Measurements from ENCODE around the gene SLC25A2.
"Not testable (repeated sequence)": the region's sequence is repeated elsewhere in the genome, so short reads cannot be mapped to it uniquely, and the experiment has no call there.

SLC25A2 gene

GRCh38 chr5:141303756-141304155 lies at the start of gene SLC25A2:
Gene SLC25A2 (minus strand): TSS chr5:141304049. CDS start chr5:141303865, 184 bp downstream.
- no peak for DNase-seq (ENCODE audit: low read depth in 2 of 2)

GRCh38 chr5:141351591-141351990 lies 47.7 kb upstream of the SLC25A2 start:
- no peak for DNase-seq (ENCODE audit: low read depth in 2 of 2)

GRCh38 chr5:141349917-141350619 lies 46.2 kb upstream of the SLC25A2 start, which contains the start of gene PCDHGB1:
Gene PCDHGB1 (plus strand): TSS chr5:141350099. CDS start chr5:141350261, 162 bp downstream.
- DNase-seq (ENCODE audit: low read depth in 2 of 2): no peak

- not testable (repeated sequence) for DNase-seq (ENCODE audit: low read depth in 2 of 2)
Measured at GRCh38 chr5:141346017-141346416, 42.2 kb upstream of the SLC25A2 start.

GRCh38 chr5:141345327-141345726 lies 41.5 kb upstream of the SLC25A2 start:
- no peak for DNase-seq (ENCODE audit: low read depth in 2 of 2)

- DNase-seq (ENCODE audit: low read depth in 2 of 2): no peak
Measured at GRCh38 chr5:141343953-141344463, 40.2 kb upstream of the SLC25A2 start.

- DNase-seq (ENCODE audit: low read depth in 2 of 2): no peak
Measured at GRCh38 chr5:141343242-141343952, 39.5 kb upstream of the SLC25A2 start, which contains the start of gene PCDHGA3. Gene PCDHGA3 (plus strand): TSS chr5:141343829. CDS start chr5:141344034, 205 bp downstream.

GRCh38 chr5:141342773-141343172 lies 38.9 kb upstream of the SLC25A2 start:
- DNase-seq (ENCODE audit: low read depth in 2 of 2): no peak

GRCh38 chr5:141340781-141341354 lies 37.0 kb upstream of the SLC25A2 start:
- not testable (repeated sequence) for DNase-seq (ENCODE audit: low read depth in 2 of 2)

- no peak for DNase-seq (ENCODE audit: low read depth in 2 of 2)
Measured at GRCh38 chr5:141338538-141339306, 34.9 kb upstream of the SLC25A2 start, which contains the start of gene PCDHGA2. Gene PCDHGA2 (plus strand): TSS chr5:141338760.

- not testable (repeated sequence) for DNase-seq (ENCODE audit: low read depth in 2 of 2)
Measured at GRCh38 chr5:141332571-141332970, 28.7 kb upstream of the SLC25A2 start.

GRCh38 chr5:141330299-141331080 lies 26.6 kb upstream of the SLC25A2 start, which contains the start of gene PCDHGA1:
Gene PCDHGA1 (plus strand): TSS chr5:141330514.
- DNase-seq (ENCODE audit: low read depth in 2 of 2): no peak

- DNase-seq (ENCODE audit: low read depth in 2 of 2): no peak
Measured at GRCh38 chr5:141328231-141328630, 24.4 kb upstream of the SLC25A2 start.

- DNase-seq (ENCODE audit: low read depth in 2 of 2): peak; percentile 43 to 54
Measured at GRCh38 chr5:141326088-141326854, 22.4 kb upstream of the SLC25A2 start.

GRCh38 chr5:141322261-141322660 lies 18.4 kb upstream of the SLC25A2 start:
- DNase-seq (ENCODE audit: low read depth in 2 of 2): no peak

GRCh38 chr5:141320225-141321169 lies 16.6 kb upstream of the SLC25A2 start, which contains the start of gene TAF7:
Gene TAF7 (minus strand): TSS chr5:141320784. CDS start chr5:141320044, 740 bp downstream.
- DNase-seq (ENCODE audit: low read depth in 2 of 2): peak; percentile 87 to 92

GRCh38 chr5:141319699-141320098 lies 15.8 kb upstream of the SLC25A2 start:
- no peak for DNase-seq (ENCODE audit: low read depth in 2 of 2)

- no peak for DNase-seq (ENCODE audit: low read depth in 2 of 2)
Measured at GRCh38 chr5:141319202-141319601, 15.4 kb upstream of the SLC25A2 start.

Data from stimulated activated CD4-positive, alpha-beta T cell treated with anti-CD3 and anti-CD28 coated beads, Interleukin-1b, Interleukin-23, amount 100 ng/mL, for 4 hours (primary cell).